Activated CD8-positive, alpha-beta memory T cell treated with anti-CD3 and anti-CD28 coated beads, Interleukin-2, amount 50 U/mL, for 48 hours (primary cell): ENCODE data around the gene TLX2.
"Not testable (repeated sequence)": the region's sequence is repeated elsewhere in the genome, so short reads cannot be mapped to it uniquely, and the experiment has no call there.

Experiments used
- DNase-seq: peaks from one replicate; pipeline ENCODE4 v3.0.0-alpha.2; 2020

Gene TLX2

DNA sequence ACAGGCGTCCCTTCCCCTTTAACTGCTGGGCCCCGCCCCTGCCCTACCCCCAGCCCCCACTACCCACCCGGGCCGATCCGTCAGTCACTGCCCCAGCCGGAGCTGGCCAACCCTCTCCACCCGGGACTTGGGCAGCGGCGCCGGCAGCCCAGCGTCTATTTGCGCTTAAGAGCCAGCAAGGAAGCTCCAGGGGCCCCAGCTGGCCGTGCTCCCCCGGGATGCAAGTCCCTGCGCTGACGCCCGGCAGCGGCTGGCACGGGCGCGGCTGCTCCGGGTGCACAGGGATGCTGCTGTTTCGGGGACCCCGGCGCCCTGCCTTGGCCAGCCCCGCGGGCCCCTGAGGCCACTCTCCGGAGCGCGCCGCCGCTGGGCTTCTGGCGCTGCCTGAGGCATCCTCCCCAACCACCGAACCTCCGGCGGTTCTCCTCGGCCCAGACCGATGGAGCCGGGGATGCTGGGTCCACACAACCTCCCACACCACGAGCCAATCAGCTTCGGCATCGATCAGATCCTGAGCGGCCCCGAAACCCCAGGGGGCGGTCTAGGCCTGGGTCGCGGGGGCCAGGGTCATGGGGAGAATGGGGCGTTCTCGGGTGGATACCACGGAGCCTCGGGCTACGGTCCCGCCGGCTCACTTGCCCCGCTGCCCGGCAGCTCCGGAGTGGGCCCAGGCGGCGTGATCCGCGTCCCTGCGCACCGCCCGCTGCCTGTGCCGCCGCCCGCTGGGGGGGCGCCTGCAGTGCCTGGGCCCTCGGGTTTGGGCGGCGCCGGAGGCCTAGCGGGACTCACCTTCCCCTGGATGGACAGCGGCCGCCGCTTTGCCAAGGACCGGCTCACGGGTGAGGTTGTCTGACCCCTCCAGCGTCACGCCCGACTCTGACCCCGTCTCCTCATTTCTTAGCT lies at the start of gene TLX2:
Gene TLX2 (plus strand): TSS at position 83 of the 903 bp plus-strand sequence. CDS start 357 bp downstream, at position 440.
- DNase-seq = no peak

DNA sequence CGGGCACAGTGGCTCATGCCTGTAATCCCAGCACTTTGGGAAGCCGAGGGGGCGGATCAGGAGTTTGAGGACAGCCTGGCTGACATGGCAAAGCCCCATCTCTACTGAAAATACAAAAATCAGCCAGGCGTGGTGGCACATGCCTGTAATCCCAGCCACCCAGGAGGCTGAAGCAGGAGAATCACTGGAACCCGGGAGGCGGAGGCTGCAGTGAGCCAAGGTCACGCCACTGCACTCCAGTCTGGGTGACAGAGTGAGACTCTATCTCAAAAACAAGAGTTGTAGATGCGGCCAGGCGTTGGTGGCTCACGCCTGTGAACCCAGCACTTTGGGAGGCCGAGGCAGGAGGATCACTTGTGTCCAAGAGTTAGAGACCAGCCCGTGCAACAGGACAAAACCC lies 43.5 kb upstream of the TLX2 start:
- not testable (repeated sequence) for DNase-seq

DNA sequence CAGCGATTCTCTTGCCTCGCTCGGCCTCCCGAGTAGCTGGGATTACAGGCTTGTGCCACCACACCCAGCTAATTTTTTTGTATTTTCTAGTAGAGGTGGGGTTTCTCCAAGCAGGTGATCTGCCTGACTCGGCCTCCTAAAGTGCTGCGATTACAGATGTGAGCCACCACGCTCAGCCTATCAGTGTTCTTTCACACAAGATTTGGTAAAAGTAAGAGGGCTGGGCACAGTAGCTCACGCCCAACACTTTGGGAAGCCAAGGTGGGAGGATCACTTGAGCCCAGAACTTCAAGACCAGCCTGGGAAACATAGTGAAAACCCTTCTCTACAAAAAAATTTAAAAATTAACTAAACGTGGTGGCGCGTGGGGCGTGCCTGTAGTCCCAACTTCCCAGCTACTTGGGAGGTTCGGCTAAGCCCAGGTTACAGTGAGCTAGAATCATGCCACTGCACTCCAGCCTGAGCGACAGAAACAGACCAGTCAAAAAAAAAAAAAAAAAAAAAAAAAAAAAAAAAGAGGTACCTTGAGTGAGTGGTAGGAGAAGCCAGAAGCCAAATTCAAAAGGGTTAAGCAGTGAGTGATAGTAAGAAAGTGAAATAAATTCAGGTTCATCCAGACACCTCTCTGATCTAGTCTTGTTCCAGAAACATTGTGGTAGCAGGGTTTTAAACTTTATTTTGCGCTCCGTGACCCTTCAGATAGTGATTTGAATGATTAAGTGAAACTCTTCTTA lies 42.8 kb upstream of the TLX2 start:
- DNase-seq = no peak

DNA sequence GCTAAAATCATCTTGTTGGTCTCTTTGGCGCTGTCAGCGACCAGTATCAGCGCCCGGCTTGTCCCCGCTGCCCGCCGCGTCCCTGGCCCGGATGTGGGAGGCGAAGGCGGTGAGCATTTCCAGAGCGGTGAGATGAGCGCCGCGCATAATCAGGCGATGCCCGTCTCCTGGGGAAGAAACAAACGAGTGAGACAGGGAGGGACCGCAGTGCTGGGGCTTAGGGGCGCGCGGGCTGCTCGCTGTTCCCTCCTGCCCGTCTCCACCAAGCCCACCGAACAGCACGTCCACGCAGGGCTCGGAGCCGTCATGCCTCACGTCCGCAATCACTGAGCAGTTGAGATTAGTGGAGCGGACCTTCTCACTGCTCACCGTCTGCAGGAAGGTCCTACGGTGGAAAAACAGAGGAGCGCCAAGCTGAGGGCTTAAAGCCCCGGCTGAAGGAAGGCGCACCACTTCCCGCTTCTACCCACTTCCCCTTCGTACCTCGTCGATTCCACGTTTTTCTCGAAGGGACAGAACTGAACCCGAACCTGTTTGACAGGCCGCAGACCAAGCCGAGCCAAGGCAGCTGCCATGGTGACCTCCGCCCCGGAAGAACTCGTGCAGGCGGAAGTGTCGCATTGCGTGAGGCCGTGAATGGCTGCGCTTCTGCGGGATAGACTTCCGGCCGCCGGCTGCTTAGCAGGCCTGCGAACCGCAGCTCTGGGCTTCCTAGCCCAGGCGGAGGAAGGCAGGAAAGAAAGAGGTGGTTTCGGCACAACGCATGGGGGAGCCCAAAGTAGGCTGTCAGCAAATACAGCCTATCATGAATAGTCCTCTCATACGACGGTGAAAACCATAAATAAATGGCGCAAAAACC lies 41.9 kb upstream of the TLX2 start, which contains the start of gene MRPL53:
Gene MRPL53 (minus strand): TSS at position 595 of the 859 bp plus-strand sequence. CDS start 20 bp downstream, at position 575.
- peak; percentile 99 for DNase-seq

DNA sequence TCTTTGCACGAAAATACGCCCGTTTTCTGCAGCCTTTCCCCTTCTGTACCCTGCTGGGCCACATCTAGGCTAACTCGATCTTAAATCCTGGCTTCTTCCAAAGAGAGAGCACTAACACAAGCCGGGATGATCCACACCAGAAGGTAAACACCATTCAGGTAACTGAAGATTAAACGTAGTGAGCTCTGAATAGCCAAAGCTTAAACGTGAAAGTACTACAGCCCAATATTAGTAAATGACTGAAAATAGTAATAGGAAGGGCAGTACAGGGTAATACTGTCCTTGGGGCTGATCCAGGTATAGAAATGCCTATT lies 41.3 kb upstream of the TLX2 start:
- no peak for DNase-seq

DNA sequence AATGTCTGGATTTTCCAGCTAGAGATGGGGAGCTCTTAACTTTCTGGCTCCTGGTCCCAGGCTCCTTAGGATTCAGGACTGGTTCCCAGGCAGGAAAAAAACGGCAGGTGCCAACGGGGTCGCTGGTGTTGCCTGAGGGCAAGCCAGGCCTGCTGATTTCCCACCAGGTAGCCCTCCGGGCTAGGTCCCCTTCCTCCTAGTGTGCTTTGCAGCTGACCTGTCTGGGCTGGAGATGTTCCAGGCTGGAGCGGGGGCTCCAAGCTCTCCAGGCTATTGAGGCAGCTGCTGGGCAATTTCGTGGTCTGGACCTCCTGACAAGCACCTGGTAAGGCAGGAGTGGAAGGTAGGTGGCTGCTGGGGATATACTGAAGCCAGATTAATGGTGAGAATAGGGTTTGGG lies 39.8 kb upstream of the TLX2 start:
- no peak for DNase-seq

DNA sequence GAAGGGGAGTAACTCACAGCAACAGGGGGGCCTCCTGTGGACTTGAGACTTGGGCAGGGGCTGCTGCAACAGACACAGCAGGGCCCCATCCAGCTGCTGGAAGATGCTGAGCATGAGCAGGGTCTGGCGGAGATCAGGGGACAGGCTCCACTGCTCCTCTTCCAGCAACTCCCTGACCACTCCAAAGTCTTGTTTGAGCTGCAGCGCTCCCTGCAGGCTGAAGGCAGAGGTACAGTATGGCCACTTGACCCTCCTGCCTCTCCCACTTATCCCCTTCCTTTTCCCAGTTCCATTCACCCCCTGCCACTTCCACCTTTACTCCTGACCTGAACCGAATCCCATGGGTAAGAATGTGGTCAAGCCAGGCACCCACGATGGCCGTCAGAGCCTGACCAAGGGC lies 39.4 kb upstream of the TLX2 start:
- DNase-seq = no peak

DNA sequence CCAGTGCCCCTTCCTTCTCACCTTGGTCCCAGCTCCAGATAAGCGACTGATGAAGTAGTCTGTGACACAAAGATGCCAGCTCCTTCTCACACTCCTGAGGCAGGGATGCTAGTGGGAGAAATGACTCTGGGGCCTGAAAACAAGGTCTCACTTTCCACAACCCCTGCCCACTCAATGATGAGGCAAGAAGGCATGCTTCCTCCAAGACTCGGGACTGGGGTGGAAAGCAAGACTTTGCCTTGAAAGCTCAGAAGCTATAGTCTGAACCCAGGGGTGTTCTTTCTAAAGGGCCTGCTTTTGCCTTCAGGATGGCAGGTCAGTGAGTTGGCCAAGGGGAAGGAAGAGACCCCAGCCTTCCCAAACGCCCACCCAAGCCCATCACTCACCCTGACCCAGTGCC lies 32.8 kb upstream of the TLX2 start:
- no peak for DNase-seq

DNA sequence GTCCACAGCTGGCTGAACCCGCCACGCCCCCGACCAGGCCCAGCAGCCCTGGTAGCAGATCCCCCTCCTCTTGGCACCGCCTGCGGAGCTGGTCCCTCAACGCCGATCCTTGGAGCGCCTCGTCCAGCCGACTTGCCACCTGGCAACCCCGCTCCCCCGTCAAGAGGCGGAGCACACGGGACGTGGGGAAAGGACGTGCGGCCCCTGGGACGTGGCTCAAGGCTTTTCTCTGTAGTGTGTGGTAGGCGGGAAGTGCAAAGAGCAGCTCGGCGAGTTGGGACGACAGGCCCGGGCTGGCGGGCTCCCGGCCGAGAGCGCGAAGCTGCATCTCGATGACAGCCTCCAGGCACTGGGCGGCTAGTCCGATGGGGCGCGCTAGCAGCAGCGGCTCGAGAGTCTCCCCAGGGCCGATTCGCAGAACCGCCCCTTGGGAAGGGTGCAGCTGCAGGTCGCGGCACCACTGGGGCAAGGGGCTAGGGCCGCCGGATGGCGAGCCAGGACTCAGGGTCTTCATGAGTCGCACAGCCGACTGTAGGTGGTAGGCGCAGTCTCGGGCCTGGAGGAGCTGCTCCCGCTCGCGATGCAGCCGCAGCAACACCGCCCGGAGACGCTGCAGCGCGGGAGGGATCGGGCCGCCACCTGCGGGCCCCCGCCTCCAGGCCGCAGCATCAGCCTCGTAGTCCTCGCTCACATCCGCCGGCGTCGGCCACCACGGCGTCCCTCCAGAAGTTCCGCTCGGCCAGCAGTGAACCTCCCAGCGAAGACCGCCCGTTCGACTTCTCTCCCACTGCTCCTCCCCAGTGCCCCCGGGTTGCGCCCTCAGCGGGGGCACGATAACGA lies 32.1 kb upstream of the TLX2 start:
- DNase-seq = peak; percentile 83

DNA sequence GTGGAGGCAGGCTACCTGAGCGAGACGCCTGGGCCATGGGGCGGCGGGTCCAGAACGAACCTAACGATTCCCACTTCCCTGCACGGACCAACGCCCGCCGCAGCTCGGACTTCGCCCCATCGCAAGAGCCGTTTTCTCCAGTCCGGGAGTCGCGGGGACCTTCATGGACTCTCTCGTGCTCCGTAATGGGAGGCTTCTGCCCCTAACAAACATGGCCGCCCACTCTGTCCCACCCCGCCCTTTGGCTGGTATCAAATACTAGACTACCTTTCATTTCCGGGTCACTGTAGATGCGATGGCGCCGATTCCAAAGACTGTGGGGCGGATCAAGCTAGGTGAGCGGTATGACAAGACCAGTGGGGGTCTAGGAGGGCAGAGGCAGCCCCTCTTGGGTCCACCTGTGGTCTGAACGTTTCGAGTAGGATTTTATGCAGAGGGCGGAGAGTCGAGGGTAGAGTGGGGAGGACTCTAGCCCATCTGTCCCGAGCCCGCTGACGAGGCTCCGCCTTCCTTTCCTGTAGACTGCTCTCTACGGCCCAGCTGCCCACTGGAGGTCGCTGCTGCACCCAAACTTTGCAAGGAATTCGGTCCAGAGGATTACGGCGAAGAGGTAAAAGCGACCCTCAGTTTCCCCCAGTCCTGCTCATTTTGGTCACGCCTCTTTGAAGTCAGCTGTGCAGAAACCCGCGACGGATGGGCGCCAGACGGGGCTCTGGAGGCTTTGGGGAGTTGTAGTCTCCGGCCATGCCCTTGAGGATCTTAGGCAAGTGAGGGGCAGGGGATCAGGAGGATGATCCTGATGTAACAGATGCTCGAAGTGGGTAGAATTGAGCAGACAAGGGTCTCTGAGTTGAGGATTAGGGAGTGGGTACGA lies 31.2 kb upstream of the TLX2 start, which contains the start of the genes CCDC142 and TTC31:
Gene CCDC142 (minus strand): TSS at position 198 of the 874 bp plus-strand sequence. CDS start 161 bp downstream, at position 37.
Gene TTC31 (plus strand): TSS at position 281 of the 874 bp plus-strand sequence. CDS start 15 bp downstream, at position 296.
- DNase-seq = peak; percentile 91

DNA sequence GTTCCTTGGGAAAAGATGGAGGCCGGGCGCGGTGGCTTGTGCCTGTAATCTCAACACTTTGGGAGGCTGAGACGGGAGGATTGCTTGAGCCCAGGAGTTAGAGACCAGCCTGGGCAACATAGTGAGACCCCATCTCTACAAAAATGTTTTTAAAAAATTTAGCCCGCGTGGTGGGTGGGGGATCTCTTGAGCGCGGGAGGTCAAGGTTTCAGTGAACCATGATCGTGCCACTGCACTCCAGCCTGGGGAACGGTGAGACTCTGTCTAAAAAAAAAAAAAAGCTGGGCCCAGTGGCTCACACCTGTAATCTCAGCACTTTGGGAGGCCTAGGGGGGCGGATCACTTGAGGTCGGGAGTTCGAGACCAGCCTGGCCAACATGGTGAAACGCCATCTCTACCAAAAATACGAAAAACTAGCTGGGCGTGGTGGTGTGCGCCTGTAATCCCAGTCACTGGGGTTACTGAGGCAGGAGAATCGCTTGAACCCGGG lies 30.5 kb upstream of the TLX2 start:
- not testable (repeated sequence) for DNase-seq

DNA sequence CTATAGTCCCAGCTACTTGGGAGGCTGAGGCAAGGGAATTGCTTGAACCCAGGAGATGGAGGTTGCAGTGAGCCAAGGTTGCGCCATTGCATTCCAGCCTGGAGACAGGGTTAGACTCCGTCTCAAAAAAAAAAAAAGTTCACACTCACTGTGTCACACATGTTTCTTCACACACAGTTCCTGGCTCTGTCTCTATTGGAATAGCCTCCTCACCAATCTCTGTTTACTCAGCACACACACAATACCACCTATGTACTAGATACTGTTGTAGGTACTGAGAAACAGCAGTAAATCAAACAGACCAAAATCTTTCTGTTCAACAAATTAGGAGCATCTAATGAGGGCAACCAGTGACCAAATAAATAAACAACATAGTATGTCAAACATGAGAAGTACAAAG lies 28.1 kb upstream of the TLX2 start:
- DNase-seq = no peak

DNA sequence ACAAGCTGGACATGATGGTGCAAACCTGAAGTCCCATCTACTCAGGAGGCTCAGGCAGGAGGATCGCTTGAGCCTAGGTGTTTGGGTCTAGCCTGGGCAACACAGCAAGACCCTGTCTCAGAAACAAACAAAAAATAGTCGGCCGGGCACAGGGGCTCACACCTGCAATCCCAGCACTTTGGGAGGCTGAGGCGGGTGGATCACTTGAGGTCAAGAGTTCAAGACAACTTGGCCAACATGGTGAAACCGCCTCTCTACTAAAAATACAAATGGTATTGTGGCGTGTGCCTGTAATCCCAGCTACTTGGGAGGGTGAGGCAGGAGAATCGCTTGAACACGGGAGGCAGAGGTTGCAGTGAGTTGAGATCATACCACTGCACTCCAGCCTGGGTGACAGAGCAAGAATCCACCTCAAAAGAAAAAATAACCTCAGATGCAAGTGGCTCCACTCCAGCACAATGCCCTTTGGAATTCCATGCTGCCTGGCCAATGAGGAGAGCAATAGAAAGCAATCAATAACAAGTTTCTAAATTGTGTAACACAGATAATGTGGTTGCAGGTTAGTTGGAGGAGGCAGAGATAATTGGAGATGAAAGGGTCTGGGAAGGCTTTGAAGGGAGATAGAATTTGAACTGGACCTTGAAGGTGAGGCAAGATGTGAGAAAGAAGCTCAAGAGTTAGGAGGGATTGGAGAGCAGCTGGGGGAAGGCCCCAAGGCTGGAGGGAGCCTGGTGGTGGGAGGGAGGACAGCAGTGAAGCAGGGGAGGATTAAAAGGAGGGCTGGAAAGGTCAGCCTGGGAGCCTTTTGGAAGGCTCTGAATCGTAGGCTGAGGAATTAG lies 25.4 kb upstream of the TLX2 start:
- DNase-seq = no peak

DNA sequence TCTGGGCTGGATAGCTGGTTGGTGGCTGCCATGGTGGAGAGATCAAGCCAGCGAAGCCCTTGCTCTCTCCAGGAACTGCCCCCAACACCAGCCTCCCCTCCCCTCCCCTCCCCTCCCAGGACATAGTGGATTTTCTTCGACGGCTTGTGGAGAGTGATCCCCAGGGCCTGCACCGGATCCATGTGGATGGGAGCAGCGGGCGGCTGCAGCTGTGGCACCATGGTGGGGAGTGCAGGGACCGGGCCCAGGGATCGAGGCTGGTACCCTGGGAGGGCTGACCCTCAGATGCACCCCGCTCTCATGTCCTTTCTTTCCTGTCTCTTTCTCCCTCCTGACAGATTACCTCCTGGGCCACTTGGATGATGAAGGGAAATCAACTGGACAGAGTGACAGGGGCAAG lies 24.3 kb upstream of the TLX2 start:
- no peak for DNase-seq

DNA sequence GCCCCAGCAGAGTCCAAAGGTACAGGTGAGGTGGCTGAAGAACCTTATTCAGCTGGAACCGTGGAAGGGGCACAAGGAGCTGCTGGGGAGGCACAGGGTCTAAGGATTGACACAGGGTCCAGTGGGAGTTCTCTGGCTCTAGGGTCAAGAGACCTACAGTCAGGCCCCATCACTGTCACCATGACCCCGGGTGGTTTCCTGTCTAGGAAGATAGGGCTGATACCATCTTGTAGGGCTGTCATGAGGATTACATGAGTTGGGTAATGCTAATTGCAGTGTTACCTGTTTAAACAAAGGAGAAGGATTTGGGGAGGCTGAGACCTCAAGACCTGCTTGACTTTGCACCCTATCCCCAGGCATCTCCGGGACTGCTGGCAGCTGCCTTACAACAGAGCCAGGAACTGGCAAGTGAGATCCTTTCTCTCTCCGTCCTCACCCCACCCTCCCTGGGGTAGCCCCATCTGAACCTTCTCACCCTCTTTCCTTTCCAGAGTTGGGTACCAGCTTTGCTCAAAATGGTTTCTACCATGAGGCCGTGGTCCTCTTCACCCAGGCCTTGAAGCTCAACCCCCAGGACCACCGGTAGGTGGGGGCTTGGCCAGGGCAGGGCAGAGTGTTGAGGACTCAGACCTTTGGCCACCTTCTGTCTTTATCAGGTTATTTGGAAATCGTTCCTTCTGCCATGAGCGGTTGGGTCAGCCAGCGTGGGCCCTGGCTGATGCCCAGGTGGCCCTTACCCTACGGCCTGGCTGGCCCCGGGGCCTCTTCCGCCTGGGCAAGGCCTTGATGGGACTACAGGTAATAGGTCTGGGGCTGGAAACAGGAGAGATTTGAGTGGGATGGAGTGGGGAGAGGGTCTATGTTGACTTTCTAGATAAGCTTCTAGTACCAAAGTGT lies 22.4 kb upstream of the TLX2 start:
- DNase-seq = no peak

DNA sequence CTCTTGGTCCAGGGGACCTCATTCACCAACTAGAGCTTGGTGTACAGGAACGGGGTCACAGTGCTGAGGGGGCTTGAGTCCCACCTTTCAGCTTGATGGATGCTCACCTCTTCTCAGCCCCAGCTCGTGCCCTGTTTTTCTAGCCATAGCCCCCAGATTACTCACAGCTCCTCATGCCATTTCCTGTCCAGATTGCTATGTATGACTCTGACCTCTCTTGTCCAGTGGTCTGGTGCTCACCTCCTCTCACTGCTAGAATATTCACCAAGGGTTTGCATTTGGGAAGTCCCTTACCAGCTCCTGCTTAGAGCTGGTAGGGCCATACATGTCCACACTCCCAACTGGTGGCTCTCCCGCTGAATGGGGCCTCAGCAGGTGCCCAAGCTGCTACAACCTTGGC lies 20.7 kb upstream of the TLX2 start:
- DNase-seq = no peak

DNA sequence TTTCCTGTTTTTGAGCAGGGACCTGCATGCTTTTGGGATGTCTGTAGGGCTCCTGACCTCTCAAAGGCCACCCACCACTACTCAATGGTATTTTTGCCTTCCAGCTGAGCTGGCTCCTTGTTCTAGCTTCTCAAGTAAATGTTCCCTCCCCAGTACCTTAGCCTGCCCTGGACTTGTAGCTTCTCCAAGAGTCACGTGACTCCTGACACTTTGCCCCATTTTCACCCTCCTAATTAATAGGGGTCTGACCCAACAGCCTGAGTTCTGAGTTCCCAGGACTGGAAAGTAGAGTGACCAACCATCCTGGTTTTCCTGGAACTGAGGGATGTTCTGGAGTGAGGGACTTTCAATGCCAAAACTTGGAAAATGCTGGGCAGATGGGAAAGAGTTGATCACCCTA lies 18.8 kb upstream of the TLX2 start:
- DNase-seq = no peak

DNA sequence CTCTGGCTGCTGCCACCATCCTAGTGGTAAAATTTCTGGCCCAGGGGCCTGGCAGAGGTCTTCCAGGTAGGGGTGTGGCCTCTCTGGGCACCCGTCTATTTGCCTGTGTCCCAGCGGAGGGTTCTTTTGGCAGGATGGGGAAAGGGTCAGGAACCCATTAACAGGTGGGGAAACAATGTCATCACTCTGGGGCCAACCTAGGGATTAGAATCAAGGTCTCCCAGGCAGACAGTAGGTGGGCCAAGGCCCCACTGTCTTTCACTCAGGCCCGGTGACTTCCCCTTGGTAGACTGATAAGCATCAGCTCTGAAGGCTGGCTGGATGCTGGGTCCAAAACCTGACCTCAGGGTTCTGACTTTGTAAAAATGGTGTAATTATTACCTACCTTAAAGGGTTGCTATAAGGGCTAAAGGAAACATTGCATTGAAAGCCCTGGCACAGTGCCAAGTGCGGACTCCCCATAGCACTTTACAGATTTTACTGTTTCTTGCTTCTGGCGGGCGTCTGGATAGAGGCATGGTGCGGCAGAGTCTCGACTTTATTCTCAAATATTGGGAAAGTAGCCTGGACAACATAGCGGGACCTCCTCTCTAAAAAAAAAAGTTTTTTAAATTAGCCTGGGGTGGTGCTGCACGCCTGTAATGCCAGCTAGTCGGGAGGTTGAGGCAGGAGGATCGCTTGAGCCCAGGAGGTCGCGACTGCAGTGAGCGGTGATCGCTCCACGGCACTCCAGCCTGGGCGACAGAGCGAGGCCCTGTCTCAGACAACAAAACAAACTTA lies 17.1 kb upstream of the TLX2 start:
- no peak for DNase-seq
